Fibroblast of skin of right biceps (primary cell): ENCODE data around the gene SYP.
A peak's percentile ranks its signal among the peaks of the same experiment; 100 is the strongest.

Source experiments
- DNase-seq: peaks from one replicate; pipeline ENCODE4 v3.0.0-alpha.2; 2013

Gene SYP

GRCh38 chrX:49214996-49215526 is 15.1 kb upstream of the SYP start:
- DNase-seq = no peak

- DNase-seq = no peak
Observed at GRCh38 chrX:49214416-49214815, 14.4 kb upstream of the SYP start.

DNA sequence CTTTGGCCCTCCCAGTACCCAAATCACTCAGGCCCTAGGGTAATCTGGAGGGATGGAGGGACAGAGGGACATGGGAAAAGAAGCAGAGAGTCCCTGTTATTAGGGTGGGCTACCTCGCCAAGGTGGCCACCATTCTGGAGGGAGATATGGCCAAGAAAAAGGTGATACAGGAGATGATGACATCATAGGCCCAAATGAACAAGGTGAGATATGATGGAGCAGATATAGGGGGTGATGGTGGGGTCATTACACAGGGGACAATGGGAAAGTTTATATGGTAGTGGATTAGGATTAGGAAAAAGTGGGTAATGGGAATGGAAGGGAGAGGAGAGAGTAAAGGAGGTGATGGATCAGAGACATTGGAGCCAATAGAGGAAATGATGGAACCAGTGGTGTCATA is 12.9 kb upstream of the SYP start:
- no peak for DNase-seq

GRCh38 chrX:49212209-49212608 is 12.2 kb upstream of the SYP start:
- DNase-seq = no peak

DNA sequence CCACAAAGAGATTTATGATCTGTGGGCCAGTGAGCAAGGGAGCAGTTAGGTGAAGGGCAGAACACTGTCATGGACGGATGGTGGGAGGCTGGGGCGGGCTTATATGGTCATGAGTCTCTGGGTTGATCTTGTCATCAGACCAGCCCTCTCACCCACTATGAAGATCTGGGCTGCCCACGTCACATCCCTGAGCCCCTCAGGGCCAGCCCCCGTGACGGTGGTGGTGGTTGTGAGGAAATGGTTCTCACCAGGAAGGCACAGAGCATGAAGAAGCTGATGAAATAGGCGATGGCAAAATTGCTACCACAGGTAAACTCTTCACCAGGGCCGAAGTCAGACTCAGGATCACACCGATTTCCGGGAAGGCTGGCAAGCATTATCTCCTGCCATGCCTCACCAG is 11.1 kb upstream of the SYP start:
- DNase-seq = no peak

DNA sequence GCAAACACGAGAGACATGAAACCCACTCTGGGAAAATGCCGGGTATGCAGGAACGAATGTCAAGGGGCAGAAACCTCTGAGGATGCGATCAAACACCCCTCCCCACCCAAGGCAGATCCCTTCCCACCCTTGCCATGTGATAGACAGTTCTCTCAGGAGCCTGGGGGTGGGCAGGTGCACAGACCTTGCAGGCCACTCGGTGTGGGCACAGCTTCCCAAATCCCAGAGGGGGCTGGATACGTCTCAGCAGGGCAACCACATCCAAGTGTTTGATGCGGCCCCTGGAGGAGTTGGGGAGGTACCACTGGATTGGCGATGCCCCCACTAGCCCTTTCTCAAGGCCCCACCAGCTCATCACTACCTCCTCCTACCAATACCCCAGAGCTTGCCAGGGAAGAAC is 10.4 kb upstream of the SYP start:
- DNase-seq = no peak

- peak; percentile 18 for DNase-seq
Observed at GRCh38 chrX:49209434-49210251, 9.7 kb upstream of the SYP start.

- no peak for DNase-seq
Observed at GRCh38 chrX:49208399-49208798, 8.4 kb upstream of the SYP start.

- no peak for DNase-seq
Observed at GRCh38 chrX:49206543-49206942, 6.5 kb upstream of the SYP start.

DNA sequence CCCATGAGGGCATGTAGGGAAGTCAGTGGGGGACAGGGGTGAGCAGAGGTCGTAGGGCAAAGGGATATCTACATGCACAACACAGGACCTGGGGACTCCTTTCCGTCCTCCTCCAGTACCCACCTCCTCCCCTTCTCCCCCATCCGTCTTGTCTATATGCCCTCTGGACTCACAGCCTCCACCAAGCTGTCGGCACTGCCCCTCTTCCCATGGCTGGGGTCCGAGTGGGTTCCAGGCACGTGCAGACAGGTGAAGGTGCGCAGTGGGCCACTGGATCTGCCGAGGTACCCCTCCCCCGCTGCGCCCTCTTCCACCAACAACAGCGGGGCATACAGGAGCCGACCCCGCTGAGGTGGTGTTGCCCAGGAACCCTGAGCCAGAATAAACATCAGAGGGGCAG is 5.5 kb upstream of the SYP start:
- DNase-seq = no peak

DNA sequence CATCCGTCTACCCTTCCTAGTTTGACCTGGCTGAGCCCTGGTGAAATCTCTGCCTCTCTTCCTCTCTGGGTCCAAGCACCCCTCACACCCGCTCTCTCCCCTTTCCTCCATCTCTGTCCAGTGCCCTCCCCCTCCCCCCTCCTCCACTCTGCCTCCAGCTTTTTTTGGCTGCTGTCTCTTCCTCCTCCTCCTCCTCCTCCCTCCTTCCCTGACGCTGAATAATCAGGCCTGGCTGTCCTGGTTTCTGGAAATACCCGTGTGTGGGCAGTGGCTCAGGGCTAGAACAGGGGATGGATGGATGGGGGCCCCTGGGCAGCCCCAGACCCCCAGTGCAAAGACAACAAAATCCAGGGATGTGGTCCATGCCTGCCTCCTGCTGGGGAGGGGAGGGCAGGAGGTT is 4.7 kb upstream of the SYP start:
- no peak for DNase-seq

- no peak for DNase-seq
Observed at GRCh38 chrX:49204017-49204416, 4.0 kb upstream of the SYP start.

GRCh38 chrX:49203536-49203935 is 3.5 kb upstream of the SYP start:
- no peak for DNase-seq

GRCh38 chrX:49202022-49202421 is 2.0 kb upstream of the SYP start:
- no peak for DNase-seq

DNA sequence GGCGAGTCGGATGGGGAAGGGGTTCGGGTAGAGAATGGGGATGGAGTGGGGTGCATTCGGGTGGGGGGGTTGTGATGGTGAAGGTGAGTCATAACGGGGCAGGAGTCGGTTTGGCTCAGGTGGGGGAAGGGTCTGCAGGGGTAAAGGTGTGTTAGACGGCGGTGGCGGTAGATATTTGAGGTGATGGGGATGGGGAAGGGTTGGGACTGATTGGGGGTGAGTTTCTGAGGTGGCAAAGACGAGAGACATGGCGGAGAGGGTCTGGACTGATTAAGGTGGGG is 738 bp downstream of the SYP start:
- no peak for DNase-seq

DNA sequence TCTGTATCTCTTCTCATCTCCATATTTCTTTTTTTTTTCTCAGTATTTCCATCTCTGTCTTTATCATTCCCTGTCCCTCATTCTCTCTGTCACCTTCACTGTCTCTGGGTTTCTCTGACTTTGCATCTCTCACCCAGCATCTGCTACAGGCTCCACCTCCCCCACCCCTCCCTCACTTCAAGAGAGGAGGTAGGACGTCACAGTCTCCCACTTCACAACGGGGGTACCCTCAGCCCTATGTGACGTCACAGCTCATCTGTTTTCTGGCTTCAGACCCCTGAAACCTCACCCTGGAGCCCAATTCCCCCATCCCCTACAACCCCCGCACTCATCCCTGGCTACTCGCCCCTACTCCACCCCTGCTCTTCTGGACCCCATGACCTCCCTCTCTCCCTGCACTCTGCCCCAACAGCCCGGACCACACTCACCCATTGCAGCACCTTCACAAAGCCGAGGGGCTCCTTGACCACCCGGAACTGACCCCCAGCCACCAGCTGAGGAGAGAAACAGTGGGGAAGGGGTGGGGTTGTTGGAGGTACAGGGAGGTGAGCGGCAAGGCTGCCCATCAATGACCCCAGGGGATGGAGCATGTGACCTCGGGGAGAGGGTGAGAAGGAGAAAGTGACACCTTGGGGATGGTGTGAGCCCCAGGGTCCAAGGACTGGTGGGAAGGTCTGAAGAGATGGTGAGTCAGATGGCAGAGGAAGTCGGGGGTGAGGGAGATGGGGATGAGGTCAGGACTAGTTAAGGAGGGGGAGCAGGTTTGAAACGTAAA is 1.3 kb downstream of the SYP start:
- no peak for DNase-seq

GRCh38 chrX:49197543-49198087 is 2.4 kb downstream of the SYP start:
- DNase-seq = no peak

GRCh38 chrX:49193542-49193964 is 6.4 kb downstream of the SYP start:
- DNase-seq = no peak

GRCh38 chrX:49192722-49193328 is 7.2 kb downstream of the SYP start:
- DNase-seq = no peak

DNA sequence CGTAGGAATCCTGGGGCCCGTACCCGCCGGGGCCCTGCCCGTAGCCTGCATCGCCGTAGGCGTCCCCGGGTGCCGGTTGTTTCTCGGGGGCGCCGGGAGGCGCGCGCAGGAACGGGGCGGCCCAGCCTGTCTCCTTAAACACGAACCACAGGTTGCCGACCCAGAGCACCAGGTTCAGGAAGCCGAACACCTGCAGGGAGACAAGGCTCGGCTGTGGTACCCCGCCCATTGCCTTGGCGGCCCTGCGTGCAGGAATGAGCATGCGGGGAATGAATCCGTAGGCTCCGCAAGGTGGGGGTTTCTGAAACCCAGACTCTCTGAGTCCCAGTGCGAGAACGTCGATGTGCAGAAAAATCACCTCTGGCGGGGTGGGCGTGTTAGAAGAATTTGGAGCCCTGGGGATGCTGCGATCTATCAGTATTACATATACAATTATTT is 8.4 kb downstream of the SYP start:
- no peak for DNase-seq

DNA sequence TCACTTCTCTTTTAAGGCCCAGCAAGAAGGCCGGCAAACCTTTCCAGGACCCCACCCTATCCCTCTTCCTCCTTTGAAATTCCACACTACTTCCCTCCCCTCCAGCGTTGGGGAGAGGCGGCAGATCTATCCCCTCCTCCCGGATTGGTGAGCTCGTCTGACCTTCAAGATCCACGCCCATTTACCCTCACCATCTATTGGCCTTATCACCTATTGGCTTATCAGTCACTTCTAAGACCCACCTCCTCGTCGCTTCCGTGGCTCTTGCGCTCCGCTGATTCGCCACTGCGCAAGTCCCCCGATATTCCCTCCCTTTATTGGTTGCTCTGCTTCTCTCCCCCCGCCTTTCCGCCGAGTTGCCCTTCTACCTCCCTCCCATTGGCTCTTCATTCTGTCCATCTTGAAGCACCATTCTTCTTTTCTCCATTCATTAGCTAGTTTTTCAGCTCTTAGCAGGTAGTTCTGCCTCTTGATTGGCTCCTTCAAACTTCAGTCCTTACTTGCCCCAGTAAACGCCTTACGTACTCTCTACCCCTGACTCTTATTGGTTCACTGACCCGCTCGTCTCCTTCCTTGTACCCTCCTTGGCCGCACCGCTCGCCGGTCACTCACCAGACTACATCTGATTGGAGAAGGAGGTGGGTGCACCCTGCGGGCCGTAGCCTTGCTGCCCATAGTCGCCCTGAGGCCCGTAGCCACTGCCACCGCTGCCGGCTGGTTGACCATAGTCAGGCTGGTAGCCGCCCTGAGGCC is 9.0 kb downstream of the SYP start:
- DNase-seq = peak; percentile 99

- DNase-seq = no peak
Observed at GRCh38 chrX:49189606-49190005, 10.4 kb downstream of the SYP start.
